Measurements from ENCODE around the gene AFF3.

The AFF3 gene

GRCh38 chr2:99856119-99856518, 286.3 kb downstream of the AFF3 start:
- ATAC-seq (no peak), DNase-seq (no peak)

- ATAC-seq: no peak
- no peak for DNase-seq
Measured at GRCh38 chr2:99854236-99854852, 288.0 kb downstream of the AFF3 start.

- DNase-seq (no peak), ATAC-seq (no peak)
Measured at GRCh38 chr2:99852956-99853355, 289.4 kb downstream of the AFF3 start.

GRCh38 chr2:99852376-99852934, 289.9 kb downstream of the AFF3 start:
- no peak for DNase-seq
- no peak for ATAC-seq

- DNase-seq: no peak
- ATAC-seq: no peak
Measured at GRCh38 chr2:99851811-99852210, 290.6 kb downstream of the AFF3 start.

- ATAC-seq (no peak), DNase-seq (no peak)
Measured at GRCh38 chr2:99851089-99851488, 291.3 kb downstream of the AFF3 start.

GRCh38 chr2:99850084-99850710, 292.2 kb downstream of the AFF3 start:
- ATAC-seq (no peak), DNase-seq (no peak)

GRCh38 chr2:99846462-99847107, 295.8 kb downstream of the AFF3 start:
- no peak for ATAC-seq
- DNase-seq: no peak

GRCh38 chr2:99845296-99845695, 297.1 kb downstream of the AFF3 start:
- ATAC-seq: no peak

GRCh38 chr2:99842451-99842850, 299.9 kb downstream of the AFF3 start:
- ATAC-seq (no peak), DNase-seq (no peak)

More at GRCh38 chr2:99845296-99845695, 297.1 kb downstream of the AFF3 start:
- no peak for DNase-seq

GRCh38 chr2:99841749-99842148, 300.6 kb downstream of the AFF3 start:
- ATAC-seq: no peak
- DNase-seq: no peak

- ATAC-seq (no peak), DNase-seq (no peak)
Measured at GRCh38 chr2:99840831-99841230, 301.6 kb downstream of the AFF3 start.

GRCh38 chr2:99836690-99837605, 305.4 kb downstream of the AFF3 start:
- ATAC-seq (no peak), DNase-seq (no peak)

- DNase-seq (no peak), ATAC-seq (no peak)
Measured at GRCh38 chr2:99834426-99834825, 308.0 kb downstream of the AFF3 start.

- no peak for DNase-seq
- no peak for ATAC-seq
Measured at GRCh38 chr2:99833586-99834201, 308.7 kb downstream of the AFF3 start.

GRCh38 chr2:99832926-99833325, 309.5 kb downstream of the AFF3 start:
- ATAC-seq: no peak
- DNase-seq: no peak

GRCh38 chr2:99831772-99832171, 310.6 kb downstream of the AFF3 start:
- no peak for ATAC-seq
- DNase-seq: no peak

GRCh38 chr2:99827296-99827999, 314.9 kb downstream of the AFF3 start:
- DNase-seq (no peak), ATAC-seq (no peak)

- ATAC-seq (no peak), DNase-seq (no peak)
Measured at GRCh38 chr2:99825630-99826029, 316.8 kb downstream of the AFF3 start.

- ATAC-seq (no peak), DNase-seq (no peak)
Measured at GRCh38 chr2:99824758-99825157, 317.6 kb downstream of the AFF3 start.
